Esophagus muscularis mucosa (tissue), 4 donors: ENCODE data around the gene IKZF4. TPM values are rescaled to one million over a fixed set of nuclear protein-coding genes. Genes with fewer than 3 reads are reported as not detected.
"Not testable (repeated sequence)": the region's sequence is repeated elsewhere in the genome, so short reads cannot be mapped to it uniquely, and the experiment has no call there.

Source experiments
- DNase-seq: peaks from one replicate; pipeline ENCODE4 v3.0.0-alpha.2; 2017; ENCODE audit errors: extremely low spot score
- H3K27ac ChIP-seq, 4 donors: fragments of 200-600 bp; sonication (generic); replicated peaks in 1 of 4; 1 replicate in 3 of 4; 2 replicates in 1 of 4; pipeline ENCODE4 v1.5.1; 2016 to 2019; ENCODE audit warnings: mild to moderate bottlenecking in 1 of 4
- H3K27me3 ChIP-seq, 4 donors: fragments of 200-600 bp; sonication (generic); one replicate each; pipeline versions ENCODE4 v1.5.1 to v1.6.0; 2016 to 2019
- H3K36me3 ChIP-seq, 4 donors: fragments of 200-600 bp; sonication (generic); one replicate each; pipeline ENCODE4 v1.5.1; 2016 to 2019
- H3K4me1 ChIP-seq, 4 donors: fragments of 200-600 bp; sonication (generic); one replicate each; pipeline ENCODE4 v1.5.1; 2016 to 2019
- H3K4me3 ChIP-seq, 4 donors: fragments of 200-600 bp; sonication (generic); 1 replicate in 2 of 4; 2 replicates in 2 of 4; pipeline ENCODE4 v1.5.1; 2016 to 2019; ENCODE audit warnings: mild to moderate bottlenecking in 4 of 4, moderate library complexity in 1 of 4
- H3K9me3 ChIP-seq, 4 donors: fragments of 200-600 bp; sonication (generic); 1 replicate in 3 of 4; 2 replicates in 1 of 4; pipeline ENCODE4 v1.5.1; 2016 to 2019
- CTCF ChIP-seq, 3 experiments: fragments of 200-600 bp in 2 of 3; fragments of 450-650 bp in 1 of 3; sonication (generic) in 2 of 3; IDR thresholded peaks; one replicate each; pipeline ENCODE4 v1.5.1; 2017 to 2019; ENCODE audit warnings: antibody characterized with exemption in 3 of 3, mild to moderate bottlenecking in 2 of 3, moderate library complexity in 1 of 3
- EP300 ChIP-seq: sonication (generic); formaldehyde crosslinking; IDR thresholded peaks from one replicate; pipeline ENCODE4 v1.6.1; 2017; ENCODE audit warnings: antibody characterized with exemption
- POLR2A ChIP-seq: fragments of 450-650 bp; IDR thresholded peaks from one replicate; pipeline ENCODE4 v1.6.1; 2017; ENCODE audit warnings: antibody characterized with exemption, moderate library complexity, mild to moderate bottlenecking, low read depth
- POLR2AphosphoS5 ChIP-seq, 2 donors: sonication (generic); formaldehyde crosslinking; IDR thresholded peaks; one replicate each; pipeline ENCODE4 v1.6.1; 2017; ENCODE audit warnings: antibody characterized with exemption in 2 of 2
- WGBS: methylation state at CpG from one replicate; pipeline ENCODE4 v1.1.5; 2018; 5-methylcytosine and 5-hydroxymethylcytosine counted together
- intact Hi-C: fragments of 100-400 bp; cut with DNase I; formaldehyde crosslinking; loops from one replicate; pipeline ENCODE4 v1.15.1; 2023
- total RNA-seq, 4 donors: library from RNA; depleted of rRNA; stranded (reverse); fragments of >200 nt; gene quantifications; one replicate each; pipeline versions ENCODE4 v1.1.0 to v1.2.1, GENCODE V29; 2016

The IKZF4 gene
- total RNA-seq, 4 donors from 2014 or later, result 6.2 to 20.4 (median 9.7) TPM

GRCh38 chr12:56071648-56072047, 50.8 kb downstream of the IKZF4 start:
- Histone ChIP-seq H3K36me3 (no peaks in the 10 kb centered on the region), H3K27ac (no peak overlapping the region), H3K27me3 (no peaks in the 10 kb centered on the region), H3K9me3 (no peaks in the 10 kb centered on the region), H3K4me1 (no peaks in the 10 kb centered on the region), H3K4me3 (no peak overlapping the region)
- TF ChIP-seq POLR2A (no peak), CTCF (IDR thresholded peaks at IDR 0.05) (no peak), EP300 (no peak), POLR2AphosphoS5 (IDR thresholded peaks at IDR 0.05) (no peak)
- WGBS, result 77% methylated on average over 4 of the region's 4 CpGs
- DNase-seq, result no peak
- intact Hi-C loops, result no loop called here

GRCh38 chr12:56074396-56074795, 53.6 kb downstream of the IKZF4 start:
- intact Hi-C loops, result no loop called here
- Histone ChIP-seq H3K27me3 (no peaks in the 10 kb centered on the region), H3K27ac (no peak overlapping the region), H3K4me3 (no peak overlapping the region), H3K36me3 (no peaks in the 10 kb centered on the region), H3K4me1 (peaks cover 0 to 10% (median 6%) of the 10 kb centered on the region in 4 donors), H3K9me3 (no peaks in the 10 kb centered on the region)
- WGBS, result 72% methylated on average over 5 of the region's 5 CpGs
- TF ChIP-seq CTCF (IDR thresholded peaks at IDR 0.05) (no peak), EP300 (no peak), POLR2AphosphoS5 (IDR thresholded peaks at IDR 0.05) (no peak), POLR2A (no peak)
- DNase-seq, result no peak

- DNase-seq, H3K4me3 ChIP-seq, H3K36me3 ChIP-seq: not testable (repeated sequence)
Observed at GRCh38 chr12:56077966-56078365, 57.1 kb downstream of the IKZF4 start.

GRCh38 chr12:56078427-56078826, 57.6 kb downstream of the IKZF4 start:
- TF ChIP-seq POLR2A (no peak), CTCF (IDR thresholded peaks at IDR 0.05) (no peak), POLR2AphosphoS5 (IDR thresholded peaks at IDR 0.05) (no peak), EP300 (no peak)
- H3K27ac ChIP-seq, result peak overlapping the region in 2 of 4 donors; percentile 64 to 75
- 100% methylated on average over 1 of the region's 1 CpG for WGBS
- peak overlapping the region in 1 of 4 donors; percentile 66 for H3K4me3 ChIP-seq
- H3K27me3 ChIP-seq, result peaks cover 0 to 32% (median 12%) of the 10 kb centered on the region in 4 donors
- intact Hi-C loops, result no loop called here
- DNase-seq, result no peak
- H3K9me3 ChIP-seq, result no peaks in the 10 kb centered on the region
- H3K36me3 ChIP-seq, result no peaks in the 10 kb centered on the region
- peaks cover 7 to 23% (median 20%) of the 10 kb centered on the region in 4 donors for H3K4me1 ChIP-seq

More at GRCh38 chr12:56077966-56078365, 57.1 kb downstream of the IKZF4 start:
- 84% methylated on average over 9 of the region's 9 CpGs for WGBS
- H3K9me3 ChIP-seq, H3K27ac ChIP-seq, intact Hi-C loops: not testable (repeated sequence)
- Histone ChIP-seq H3K27me3 (peaks cover 0 to 31% (median 12%) of the 10 kb centered on the region in 4 donors), H3K4me1 (peaks cover 7 to 23% (median 20%) of the 10 kb centered on the region in 4 donors)

- intact Hi-C loops, result no loop called here
- TF ChIP-seq POLR2A, result no peak
- TF ChIP-seq CTCF (IDR thresholded peaks at IDR 0.05), result peak; percentile 60 to 83 (median 73)
- TF ChIP-seq POLR2AphosphoS5 (IDR thresholded peaks at IDR 0.05), result peak; percentile 36 to 55
- no peak for TF ChIP-seq EP300
- peaks cover 7 to 23% (median 20%) of the 10 kb centered on the region in 4 donors for H3K4me1 ChIP-seq
- peak overlapping the region; percentile 59 to 66 (median 60) for H3K4me3 ChIP-seq
- WGBS, result 7% methylated on average over 16 of the region's 50 CpGs
- H3K27ac ChIP-seq, result peak overlapping the region; percentile 64 to 75 (median 70)
- no peaks in the 10 kb centered on the region for H3K9me3 ChIP-seq
- DNase-seq, result peak; percentile 93
- no peaks in the 10 kb centered on the region for H3K36me3 ChIP-seq
- peaks cover 0 to 32% (median 12%) of the 10 kb centered on the region in 4 donors for H3K27me3 ChIP-seq
Observed at GRCh38 chr12:56078931-56079722, 58.3 kb downstream of the IKZF4 start.
